ENCODE data around the gene SELPLG.
"Not testable (repeated sequence)": the region's sequence is repeated elsewhere in the genome, so short reads cannot be mapped to it uniquely, and the experiment has no call there.

Gene SELPLG

DNA sequence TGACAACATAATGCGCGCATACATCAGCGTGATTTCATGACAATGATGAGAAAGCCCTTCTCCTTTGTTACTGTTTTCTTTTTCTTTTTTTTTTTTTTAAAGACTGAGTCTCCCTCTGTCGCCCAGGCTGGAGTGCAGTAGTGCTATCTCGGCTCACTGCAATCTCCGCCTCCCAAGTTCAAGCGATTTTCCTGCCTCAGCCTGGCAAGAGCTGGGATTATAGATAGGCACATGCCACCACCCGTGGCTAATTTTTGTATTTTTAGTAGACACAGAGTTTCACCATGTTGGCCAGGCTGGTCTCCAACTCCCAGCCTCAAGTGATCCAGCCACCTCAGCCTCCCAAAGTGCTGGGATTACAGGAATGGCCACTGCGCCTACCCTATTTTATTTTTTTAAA lies 20.9 kb upstream of the SELPLG start:
- not testable (repeated sequence) for DNase-seq

GRCh38 chr12:108653922-108654321 lies 20.2 kb upstream of the SELPLG start:
- DNase-seq: no peak

DNA sequence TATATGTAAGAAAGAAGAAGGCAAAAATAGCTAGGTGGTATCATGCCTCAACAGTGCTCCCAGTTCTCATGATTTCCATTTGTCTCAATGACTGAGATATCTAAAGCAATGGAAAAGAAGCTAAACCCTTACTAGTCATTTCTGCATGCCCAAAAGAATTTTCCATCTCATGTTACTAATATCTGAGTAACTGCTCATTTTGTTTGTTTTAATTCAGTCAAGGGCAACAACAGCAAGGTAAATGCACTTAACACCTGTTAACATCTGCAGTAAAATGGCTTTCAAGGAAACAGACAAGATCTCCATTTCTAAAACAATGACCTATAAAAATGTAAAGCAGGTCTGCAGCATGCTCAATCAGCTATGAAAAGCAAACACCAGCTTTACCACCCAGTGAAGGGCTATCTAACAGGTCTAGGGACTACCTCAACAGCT lies 19.4 kb upstream of the SELPLG start:
- no peak for DNase-seq

DNA sequence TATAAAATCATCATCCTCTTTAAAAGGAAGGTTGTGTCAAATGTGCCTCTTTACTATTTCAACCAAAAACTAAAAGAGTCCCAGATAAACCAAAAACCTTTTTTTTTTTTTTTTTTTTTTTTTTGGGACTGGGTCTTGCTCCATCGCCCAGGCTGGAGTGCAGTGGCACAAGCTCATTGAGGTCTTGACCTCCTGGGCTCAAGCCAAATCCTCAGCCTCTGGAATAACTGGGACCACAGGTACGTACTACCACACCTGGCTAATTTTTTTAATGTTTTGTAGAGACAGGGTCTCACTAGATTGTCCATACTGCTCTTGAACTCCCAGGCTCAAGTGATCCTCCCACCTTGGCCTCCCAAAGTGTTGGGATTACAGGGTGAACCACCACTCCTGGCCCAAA lies 16.4 kb upstream of the SELPLG start:
- no peak for DNase-seq

GRCh38 chr12:108649669-108650068 lies 16.0 kb upstream of the SELPLG start:
- DNase-seq: peak; percentile 91

DNA sequence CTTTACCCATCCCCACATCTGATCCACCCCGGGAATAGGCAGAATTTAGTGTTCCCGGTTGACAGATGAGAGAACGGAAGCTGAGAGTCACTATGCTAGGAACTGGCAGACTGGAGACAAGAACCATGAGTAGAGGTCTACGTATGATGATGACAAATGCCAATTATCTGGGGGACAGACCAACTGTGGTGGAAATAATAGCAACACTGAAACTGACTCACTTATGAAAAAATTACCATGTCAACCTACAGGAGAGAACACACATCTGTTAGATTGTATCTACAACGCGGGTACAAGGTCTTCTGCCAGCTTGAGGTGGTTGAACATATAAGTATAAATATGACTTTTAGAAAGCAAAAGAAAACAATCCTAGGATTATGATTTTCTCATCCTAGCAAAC lies 15.4 kb upstream of the SELPLG start:
- peak; percentile 62 for DNase-seq

GRCh38 chr12:108648371-108648770 lies 14.7 kb upstream of the SELPLG start:
- DNase-seq: no peak

DNA sequence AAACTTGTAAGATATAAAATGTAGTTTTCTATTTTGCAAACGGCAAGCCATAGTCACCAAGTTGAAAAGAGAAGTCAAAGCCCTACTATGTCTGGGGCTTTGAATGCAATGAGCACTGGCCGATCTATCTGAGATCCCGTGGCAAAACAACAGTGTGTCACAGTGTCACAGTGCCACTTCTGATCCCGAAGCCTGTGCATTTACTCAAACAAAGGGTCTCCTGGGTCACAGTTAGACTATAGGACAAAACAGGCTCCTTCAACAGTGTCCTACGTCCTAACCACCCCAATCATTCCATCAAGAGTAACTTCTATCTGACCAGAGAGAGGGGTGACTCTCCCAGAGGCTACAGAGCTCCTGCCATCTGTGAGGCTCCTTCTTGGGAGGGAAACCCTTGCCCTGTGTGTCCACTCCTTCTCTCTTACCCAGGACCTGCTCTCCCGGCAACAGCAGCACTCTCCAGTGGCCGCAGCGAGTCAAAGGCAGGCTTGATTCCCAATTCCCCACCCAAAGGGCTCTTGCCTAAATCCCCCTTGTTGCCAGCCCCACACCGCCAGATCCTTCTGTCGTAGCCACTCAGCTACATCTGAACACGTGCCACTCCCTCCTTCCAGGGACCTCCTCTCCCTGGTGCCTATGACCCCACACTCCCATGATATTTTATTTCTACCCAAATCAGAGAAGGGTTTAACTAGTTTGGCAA lies 14.0 kb upstream of the SELPLG start:
- no peak for DNase-seq

GRCh38 chr12:108646600-108647579 lies 13.2 kb upstream of the SELPLG start:
- DNase-seq: no peak

DNA sequence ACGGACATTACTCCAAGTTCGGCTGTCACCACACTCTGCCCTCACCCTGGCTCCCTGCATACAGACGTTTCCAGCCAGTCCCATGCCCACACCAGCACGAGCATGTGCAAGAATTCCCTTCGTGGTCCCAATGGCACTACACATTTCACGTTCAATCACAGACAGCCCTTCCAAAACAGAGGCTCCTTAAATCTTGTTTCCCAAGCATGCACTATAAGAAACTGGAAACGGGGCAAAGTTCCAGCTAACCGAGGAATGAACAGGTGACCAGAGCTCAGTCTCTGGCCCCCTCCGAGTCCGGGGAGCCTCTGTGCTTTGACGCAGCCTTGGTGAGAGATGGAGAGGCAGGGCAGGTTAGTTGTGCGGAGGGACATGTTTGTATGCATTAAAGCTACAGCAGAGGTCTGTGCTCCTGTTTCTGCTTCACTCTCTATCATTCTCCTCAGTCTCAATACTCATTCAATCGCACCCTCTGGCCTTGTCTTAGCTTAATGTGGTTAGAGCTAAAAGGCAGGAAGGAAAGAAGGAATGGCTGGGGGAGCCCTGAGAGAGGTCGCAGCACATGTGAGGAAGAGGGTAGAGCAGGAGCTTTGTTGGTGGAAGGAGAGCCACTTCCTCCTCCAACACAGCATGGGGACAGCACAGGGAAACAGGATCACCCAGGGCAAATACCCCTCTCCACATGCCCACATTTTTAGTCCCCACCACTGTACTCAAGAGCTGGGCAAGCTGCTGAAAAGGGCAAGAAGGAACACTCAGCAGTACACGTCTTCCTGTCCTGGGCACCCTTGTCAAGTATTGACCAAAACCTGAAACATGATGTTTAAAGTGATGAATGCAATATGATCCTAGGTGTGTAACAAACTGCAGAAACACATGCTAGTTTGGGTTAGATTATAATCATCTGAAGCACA lies 12.2 kb upstream of the SELPLG start:
- no peak for DNase-seq

DNA sequence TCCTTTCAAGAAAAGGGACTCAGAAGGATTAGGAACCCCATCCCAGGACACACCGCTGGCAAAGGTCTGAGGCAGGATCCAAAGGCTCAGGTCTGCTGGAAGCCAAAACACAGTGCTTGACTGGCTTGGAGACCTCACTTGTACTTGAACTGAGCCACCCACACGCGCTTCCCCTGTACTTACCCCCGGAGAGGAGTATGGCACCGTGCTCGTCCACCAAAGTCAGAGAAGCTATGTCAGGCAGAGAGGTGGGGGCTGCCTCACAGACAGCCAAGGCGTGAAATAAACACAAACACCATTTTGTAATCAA lies 11.1 kb upstream of the SELPLG start:
- DNase-seq: no peak

DNA sequence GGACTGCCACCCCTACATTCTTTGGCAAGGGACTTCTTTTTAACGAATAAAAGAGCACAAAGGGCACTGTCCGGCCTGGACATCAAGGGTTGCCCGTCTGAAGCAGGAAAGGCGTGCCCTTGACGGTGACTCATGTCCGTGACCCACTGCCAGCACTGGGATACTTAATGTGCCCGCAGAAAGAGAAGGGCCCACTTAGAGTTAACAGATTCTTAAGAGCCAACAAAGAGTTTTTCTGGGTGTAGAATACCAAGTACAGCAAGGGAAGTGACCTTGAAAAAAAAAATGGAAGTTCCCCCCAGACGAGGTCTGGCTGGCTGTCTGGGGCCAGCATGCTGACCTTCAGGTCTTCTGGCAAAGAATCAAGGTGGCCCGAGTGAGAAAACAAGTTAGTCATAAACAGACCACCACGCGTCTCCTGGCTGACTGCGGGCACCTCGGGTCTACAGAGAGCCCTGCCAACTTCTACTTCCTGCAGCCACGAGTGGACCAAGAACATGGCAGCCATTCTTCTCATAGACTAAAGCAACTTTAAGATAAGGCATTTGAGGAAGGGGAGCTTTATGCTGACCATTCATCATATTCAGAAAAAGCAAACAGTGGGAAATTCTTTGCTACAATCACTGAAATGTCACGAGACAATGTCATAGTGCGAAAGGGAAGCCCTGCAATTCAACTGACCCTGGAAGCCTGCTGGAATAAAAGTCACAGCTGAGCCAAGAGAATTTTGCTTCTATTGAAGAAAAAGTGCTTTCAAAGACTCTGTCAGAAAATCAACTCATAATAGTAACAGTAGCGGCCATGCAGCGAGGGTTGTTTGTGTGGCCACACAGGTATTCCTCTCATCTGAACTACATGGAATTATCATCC lies 10.5 kb upstream of the SELPLG start:
- DNase-seq: no peak

DNA sequence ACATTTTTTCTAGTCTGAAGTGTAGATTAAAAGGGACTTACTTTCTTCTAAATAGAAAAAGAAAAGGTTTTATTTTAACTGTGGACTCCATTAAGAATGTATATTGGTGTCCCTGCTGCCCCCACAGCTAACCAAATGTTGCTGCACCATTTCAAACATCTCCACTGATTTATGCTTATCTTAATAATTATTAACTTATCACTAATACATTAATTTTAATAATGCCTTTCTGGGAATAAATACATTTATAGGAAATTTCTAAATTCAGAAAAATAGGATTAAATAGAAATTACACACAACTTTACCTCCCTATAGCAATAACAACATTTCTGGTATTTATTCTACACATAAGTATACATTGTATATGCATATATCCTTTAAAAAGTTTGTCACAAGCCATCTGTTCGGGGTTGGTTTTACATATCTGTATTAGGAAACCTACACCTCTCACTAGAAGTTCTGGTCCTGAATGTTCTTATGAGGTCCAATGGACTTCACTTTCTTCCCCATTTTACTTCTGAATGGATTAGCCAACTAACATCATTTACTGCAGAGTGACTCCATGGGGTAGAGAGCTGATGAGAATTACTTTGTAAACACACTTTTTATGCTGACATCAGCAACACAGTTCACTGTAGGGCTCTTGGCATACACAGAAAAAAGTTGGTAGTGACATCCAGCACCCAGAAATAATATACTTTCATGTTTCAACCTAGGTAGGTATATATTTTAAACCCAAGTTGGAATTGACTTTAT lies 9.4 kb upstream of the SELPLG start:
- DNase-seq: no peak

DNA sequence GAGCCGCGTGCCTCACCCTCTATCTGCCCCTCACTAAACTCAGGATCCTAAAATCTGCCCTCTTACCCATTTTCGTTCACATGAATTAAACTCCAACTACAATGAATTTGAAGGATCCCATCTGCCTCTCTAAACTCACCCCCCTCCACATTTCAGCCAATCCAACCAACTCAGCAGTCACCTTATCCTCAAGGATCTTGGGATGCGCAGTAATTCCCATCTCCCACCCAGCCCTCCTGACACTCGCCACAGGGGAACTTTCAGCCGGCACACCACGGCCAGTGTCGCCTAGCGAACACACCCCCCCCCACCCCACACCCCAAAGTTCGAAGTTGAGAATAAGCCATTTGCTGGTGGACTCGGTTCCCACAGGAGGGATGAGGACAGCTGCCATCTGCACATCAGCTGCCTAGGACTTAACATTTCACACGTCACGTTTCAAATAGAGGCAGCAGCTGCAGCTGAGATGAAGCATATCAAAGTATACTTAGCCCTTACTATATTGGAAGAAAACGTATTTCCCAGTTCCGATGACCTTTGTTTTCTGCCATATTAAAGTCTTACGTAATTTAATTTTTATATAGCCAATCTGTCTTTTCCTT lies 8.7 kb upstream of the SELPLG start:
- DNase-seq: no peak

DNA sequence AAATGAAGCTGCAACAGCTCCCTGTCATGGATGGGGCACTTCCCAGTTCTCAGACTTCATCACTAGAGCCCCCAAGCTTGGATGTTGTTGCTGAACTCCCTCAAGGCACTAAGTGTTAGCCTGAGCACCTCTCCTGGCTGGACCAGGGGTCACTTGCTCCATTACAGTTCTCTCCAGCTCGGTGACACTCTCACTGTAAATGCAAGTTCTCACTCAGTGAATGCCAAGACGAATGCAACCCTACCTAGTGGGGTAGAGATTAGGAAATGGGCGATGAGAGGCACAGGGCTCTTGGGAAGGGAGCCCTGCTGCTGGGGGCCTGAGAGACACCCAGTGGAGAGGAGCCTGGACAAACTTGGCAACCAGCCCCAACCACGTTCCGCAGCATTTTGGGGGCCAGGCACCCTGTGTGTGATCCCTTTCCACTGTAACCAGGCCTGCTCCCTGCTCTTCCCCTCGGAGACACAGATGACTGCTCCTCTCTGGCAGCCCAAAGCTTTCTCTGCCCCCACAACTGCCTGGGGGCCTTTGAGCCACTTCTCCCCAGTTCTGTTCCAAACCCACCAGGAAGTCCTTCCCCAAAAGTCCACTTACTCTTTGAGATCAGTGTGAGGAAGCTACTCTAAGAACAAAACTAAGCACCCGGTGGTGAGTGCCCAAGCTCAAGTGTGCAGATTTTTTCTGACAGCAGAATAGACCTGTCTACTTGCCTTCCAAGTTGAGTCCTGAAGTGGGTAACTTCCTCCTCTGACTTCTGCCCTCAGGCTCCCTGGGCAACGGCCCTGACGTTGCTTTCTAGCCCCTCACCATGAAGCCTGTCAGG lies 8.0 kb upstream of the SELPLG start:
- no peak for DNase-seq

- peak; percentile 47 for DNase-seq
Measured at GRCh38 chr12:108640802-108641445, 7.2 kb upstream of the SELPLG start.

DNA sequence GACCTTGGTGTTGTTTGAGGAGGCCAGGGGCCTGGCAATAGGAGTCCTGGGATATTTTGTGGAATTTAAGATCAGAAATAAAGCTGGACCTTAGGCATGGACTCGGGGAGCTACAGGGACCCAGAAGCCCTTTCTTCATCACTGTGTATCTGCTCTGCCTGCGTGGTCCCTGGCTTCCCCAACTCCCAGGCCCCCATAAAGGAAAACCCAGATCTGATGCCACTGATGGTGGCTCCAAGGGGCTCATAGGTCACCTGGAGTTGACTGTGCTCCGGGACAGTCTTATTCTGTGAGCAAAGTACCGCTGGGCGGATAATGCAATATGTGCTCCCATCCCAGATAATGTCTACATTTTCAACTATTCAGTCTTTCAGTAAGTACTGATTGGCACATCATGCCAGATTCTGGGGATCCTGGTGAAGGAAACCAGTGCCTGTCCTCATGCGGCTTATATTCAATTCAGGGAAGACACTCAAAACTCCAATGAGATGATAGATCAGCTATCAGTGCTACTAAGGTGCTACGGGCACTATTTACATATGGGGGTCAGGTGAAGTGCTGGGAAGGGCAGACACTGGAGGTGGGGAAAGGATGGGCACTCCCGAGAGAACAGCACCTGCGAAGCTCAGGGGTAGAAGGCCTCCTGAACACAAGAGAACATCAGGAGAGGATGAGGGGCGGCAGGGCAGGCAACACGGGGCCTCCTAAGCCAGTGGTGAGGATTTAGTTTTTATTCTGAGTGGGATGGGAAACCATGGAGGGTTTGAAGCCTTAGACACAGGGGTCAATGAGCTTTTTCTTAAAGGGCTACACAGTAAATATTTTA lies 5.5 kb upstream of the SELPLG start:
- DNase-seq: no peak

- peak; percentile 44 for DNase-seq
Measured at GRCh38 chr12:108638141-108638827, 4.6 kb upstream of the SELPLG start.

All from fibroblast of skin of abdomen (primary cell).